ENCODE data around the gene PDLIM7. TPM values are rescaled to one million over a fixed set of nuclear protein-coding genes. Genes with fewer than 3 reads are reported as not detected.

Gene PDLIM7
- total RNA-seq, 2 experiments from 2014 or later: 38.8 to 58.0 TPM

DNA sequence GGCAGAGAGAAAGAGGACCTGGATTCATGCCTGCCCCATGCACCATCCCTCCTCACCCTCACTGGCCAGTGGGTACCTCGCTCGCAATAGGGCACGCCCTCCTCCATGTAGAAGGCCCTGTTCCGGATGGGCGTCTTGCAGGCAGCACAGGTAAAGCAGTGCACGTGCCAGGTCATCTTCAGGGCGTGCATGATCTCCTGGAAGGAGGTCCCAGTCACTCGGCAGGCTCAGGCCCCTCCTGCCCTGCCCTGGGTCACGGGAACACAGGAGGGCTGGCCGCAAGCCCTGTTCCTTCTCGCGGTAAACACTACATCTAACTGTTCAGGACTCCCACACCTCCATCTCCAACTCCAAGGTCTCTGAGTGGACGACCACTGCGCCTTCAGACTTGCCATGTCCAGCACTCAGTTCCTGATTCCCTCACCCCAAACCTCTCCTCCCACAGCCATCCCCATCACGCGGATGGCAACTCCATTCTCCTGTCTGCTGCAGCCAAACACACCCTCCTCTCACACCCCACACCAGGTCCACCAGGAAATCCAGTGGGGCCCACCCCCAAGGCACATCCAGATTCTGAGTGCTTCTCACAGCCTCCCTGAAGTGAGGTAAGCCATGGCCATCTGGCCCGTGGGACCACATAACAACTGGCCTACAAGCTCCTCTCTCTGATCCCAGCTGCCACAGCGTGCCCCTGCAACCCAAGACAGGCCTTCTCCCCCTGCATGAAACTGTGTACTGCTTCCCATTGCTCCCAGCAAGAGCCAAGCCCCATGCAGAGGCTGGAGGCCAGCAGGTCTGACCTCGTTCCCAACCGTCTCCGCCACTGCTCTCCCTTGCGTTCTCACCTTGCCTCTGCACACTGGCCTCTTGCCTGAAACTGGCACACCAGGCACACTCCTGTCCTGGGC, 13.2 kb downstream of the PDLIM7 start:
- no peak overlapping the region for H3K27ac ChIP-seq (ENCODE audit: low read depth, low read length, poor library complexity, severe bottlenecking)
- intact Hi-C loops (cut with micrococcal nuclease; ENCODE audit: unreplicated experiment): no loop called here
- no peaks in the 10 kb centered on the region for H3K9me2 ChIP-seq (ENCODE audit: insufficient read depth, low read length)
- H3K4me3 ChIP-seq (ENCODE audit: low read depth, low read length, poor library complexity, severe bottlenecking): no peak overlapping the region
- no peaks in the 10 kb centered on the region for H3K79me2 ChIP-seq (ENCODE audit: insufficient read depth, low read depth, low read length)
- H4K20me1 ChIP-seq (ENCODE audit: insufficient read depth, low read length): no peaks in the 10 kb centered on the region
- H3K4me1 ChIP-seq (ENCODE audit: insufficient read depth, low read length, poor library complexity, severe bottlenecking): peaks cover 5% of the 10 kb centered on the region
- no peaks in the 10 kb centered on the region for H3K9me3 ChIP-seq (ENCODE audit: low read length)
- no peak overlapping the region for H3K4me2 ChIP-seq (ENCODE audit: low read length)
- CTCF ChIA-PET (ENCODE audit: unreplicated experiment): no interaction called here
- H2AFZ ChIP-seq (ENCODE audit: low read length): no peak overlapping the region
- no peak for TF ChIP-seq EZH2phosphoT487 (IDR thresholded peaks at IDR 0.05; ENCODE audit: borderline replicate concordance, low read depth, low read length)
- TF ChIP-seq, protein P1, sequence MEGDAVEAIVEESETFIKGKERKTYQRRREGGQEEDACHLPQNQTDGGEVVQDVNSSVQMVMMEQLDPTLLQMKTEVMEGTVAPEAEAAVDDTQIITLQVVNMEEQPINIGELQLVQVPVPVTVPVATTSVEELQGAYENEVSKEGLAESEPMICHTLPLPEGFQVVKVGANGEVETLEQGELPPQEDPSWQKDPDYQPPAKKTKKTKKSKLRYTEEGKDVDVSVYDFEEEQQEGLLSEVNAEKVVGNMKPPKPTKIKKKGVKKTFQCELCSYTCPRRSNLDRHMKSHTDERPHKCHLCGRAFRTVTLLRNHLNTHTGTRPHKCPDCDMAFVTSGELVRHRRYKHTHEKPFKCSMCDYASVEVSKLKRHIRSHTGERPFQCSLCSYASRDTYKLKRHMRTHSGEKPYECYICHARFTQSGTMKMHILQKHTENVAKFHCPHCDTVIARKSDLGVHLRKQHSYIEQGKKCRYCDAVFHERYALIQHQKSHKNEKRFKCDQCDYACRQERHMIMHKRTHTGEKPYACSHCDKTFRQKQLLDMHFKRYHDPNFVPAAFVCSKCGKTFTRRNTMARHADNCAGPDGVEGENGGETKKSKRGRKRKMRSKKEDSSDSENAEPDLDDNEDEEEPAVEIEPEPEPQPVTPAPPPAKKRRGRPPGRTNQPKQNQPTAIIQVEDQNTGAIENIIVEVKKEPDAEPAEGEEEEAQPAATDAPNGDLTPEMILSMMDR (conservative IDR thresholded peaks at IDR 0.05; ENCODE audit: low read length): no peak
- POLR2A ChIA-PET: no interaction called here
- no TSS peak for BruUV-seq (replicated peaks)
- peaks cover 12% of the 10 kb centered on the region; the same call in 1 of the 2 replicates for H3K36me3 ChIP-seq (ENCODE audit: insufficient read depth, low read length)
- no peak for DNase-seq (ENCODE audit: low spot score)

DNA sequence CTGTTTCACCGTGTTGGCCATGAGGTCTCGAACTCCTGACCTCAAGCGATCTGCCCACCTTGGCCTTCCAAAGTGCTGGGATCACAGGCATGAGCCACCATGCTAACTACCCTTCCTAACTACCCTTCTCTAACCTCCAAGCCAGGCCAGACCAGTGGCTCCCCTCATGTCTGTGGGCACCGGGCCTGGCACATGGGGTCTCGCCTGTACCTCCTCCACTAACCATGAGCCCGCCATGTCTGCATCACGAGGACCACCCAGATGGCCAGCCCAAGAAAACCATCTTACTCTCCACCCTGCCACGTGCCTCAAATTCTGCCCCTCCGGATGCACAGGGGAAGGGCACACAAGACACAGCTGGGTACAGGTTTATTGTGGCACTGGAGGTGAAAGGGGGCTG, 14.4 kb downstream of the PDLIM7 start:
- Histone ChIP-seq H3K79me2 (ENCODE audit: insufficient read depth, low read depth, low read length) (no peaks in the 10 kb centered on the region), H3K9me2 (ENCODE audit: insufficient read depth, low read length) (no peaks in the 10 kb centered on the region), H2AFZ (ENCODE audit: low read length) (no peak overlapping the region), H3K36me3 (ENCODE audit: insufficient read depth, low read length) (peaks cover 12% of the 10 kb centered on the region; the same call in 1 of the 2 replicates), H3K9me3 (ENCODE audit: low read length) (no peaks in the 10 kb centered on the region), H3K4me2 (ENCODE audit: low read length) (no peak overlapping the region), H3K4me1 (ENCODE audit: insufficient read depth, low read length, poor library complexity, severe bottlenecking) (no peaks in the 10 kb centered on the region), H3K4me3 (ENCODE audit: low read depth, low read length, poor library complexity, severe bottlenecking) (no peak overlapping the region), H3K27ac (ENCODE audit: low read depth, low read length, poor library complexity, severe bottlenecking) (no peak overlapping the region), H4K20me1 (ENCODE audit: insufficient read depth, low read length) (no peaks in the 10 kb centered on the region)
- ChIA-PET CTCF (ENCODE audit: unreplicated experiment) (no interaction called here), POLR2A (no interaction called here)
- intact Hi-C loops (cut with micrococcal nuclease; ENCODE audit: unreplicated experiment): no loop called here
- DNase-seq (ENCODE audit: low spot score): no peak
- TF ChIP-seq, protein P1 (conservative IDR thresholded peaks at IDR 0.05; ENCODE audit: low read length): no peak
- no peak for TF ChIP-seq EZH2phosphoT487 (IDR thresholded peaks at IDR 0.05; ENCODE audit: borderline replicate concordance, low read depth, low read length)
- no TSS peak for BruUV-seq (replicated peaks)

DNA sequence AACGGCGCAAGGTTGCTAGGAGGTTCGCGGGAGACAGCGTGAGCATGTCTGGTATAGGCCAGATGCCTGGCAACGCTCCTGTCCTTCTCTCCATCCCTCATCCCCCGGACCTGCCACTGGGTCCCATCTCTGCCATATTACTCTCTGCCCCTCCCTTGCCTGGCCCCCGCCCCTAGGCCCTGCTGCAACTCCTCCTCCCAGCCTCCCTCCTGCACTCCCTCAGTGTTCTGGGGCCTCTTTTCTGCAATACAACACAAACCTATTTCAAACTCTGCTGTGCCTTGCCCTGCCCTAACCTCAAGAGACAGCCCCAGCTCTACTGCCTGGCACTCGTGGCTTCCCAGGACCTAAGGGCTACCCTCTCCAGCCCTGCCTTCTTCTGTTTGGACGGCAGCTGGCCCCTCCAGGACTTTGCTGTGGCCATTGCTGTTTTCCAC, 15.0 kb downstream of the PDLIM7 start:
- Histone ChIP-seq H3K79me2 (ENCODE audit: insufficient read depth, low read depth, low read length) (no peaks in the 10 kb centered on the region), H2AFZ (ENCODE audit: low read length) (no peak overlapping the region), H4K20me1 (ENCODE audit: insufficient read depth, low read length) (no peaks in the 10 kb centered on the region), H3K27ac (ENCODE audit: low read depth, low read length, poor library complexity, severe bottlenecking) (no peak overlapping the region), H3K9me2 (ENCODE audit: insufficient read depth, low read length) (no peaks in the 10 kb centered on the region), H3K4me2 (ENCODE audit: low read length) (no peak overlapping the region), H3K4me1 (ENCODE audit: insufficient read depth, low read length, poor library complexity, severe bottlenecking) (no peaks in the 10 kb centered on the region), H3K4me3 (ENCODE audit: low read depth, low read length, poor library complexity, severe bottlenecking) (no peak overlapping the region), H3K36me3 (ENCODE audit: insufficient read depth, low read length) (peaks cover 9% of the 10 kb centered on the region; the same call in 1 of the 2 replicates), H3K9me3 (ENCODE audit: low read length) (no peaks in the 10 kb centered on the region)
- DNase-seq (ENCODE audit: low spot score): no peak
- ChIA-PET CTCF (ENCODE audit: unreplicated experiment) (no interaction called here), POLR2A (no interaction called here)
- no TSS peak for BruUV-seq (replicated peaks)
- TF ChIP-seq, protein P1 (conservative IDR thresholded peaks at IDR 0.05; ENCODE audit: low read length): no peak
- TF ChIP-seq EZH2phosphoT487 (IDR thresholded peaks at IDR 0.05; ENCODE audit: borderline replicate concordance, low read depth, low read length): no peak
- intact Hi-C loops (cut with micrococcal nuclease; ENCODE audit: unreplicated experiment): no loop called here

All from OCI-LY7 (cell line).